HG02981 (cell line): ENCODE measurements around the gene ATP6V1E1.

Experiments
- ATAC-seq: cut with Tn5 transposase; IDR thresholded peaks from one replicate; pipeline ENCODE4 v1.9.1; 2021; ENCODE audit warnings: mild to moderate bottlenecking, moderate library complexity; ENCODE audit not compliant: unreplicated experiment

ATP6V1E1 gene

GRCh38 chr22:17548756-17549035 is 79.9 kb downstream of the ATP6V1E1 start:
- no peak for ATAC-seq

DNA sequence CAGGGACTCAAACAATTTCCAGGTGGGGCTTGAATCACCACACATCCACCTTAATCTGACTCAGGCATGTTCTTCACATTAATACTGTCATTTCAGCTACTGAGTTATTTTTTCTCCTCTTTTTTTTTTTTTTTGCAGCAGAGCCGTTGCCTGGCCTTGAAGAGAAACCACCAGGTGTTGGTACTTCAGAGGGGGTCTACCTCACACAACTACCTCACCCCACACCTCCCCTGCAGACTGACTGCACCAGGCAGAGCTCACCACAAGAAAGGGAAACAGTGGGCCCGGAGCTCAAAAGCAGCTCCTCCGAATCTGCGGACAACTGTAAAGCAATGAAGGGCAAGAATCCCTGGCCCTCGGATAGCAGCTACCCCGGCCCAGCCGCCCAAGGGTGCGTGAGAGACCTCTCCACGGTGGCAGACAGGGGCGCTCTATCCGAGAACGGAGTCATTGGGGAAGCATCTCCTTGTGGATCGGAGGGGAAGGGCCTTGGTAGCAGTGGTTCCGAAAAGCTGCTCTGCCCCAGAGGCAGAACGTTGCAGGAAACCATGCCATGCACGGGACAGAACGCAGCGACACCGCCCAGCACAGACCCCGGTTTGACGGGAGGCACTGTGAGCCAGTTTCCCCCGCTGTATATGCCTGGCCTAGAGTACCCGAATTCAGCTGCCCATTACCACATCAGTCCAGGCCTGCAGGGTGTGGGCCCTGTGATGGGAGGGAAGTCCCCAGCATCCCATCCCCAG is 80.4 kb downstream of the ATP6V1E1 start:
- ATAC-seq, result no peak

DNA sequence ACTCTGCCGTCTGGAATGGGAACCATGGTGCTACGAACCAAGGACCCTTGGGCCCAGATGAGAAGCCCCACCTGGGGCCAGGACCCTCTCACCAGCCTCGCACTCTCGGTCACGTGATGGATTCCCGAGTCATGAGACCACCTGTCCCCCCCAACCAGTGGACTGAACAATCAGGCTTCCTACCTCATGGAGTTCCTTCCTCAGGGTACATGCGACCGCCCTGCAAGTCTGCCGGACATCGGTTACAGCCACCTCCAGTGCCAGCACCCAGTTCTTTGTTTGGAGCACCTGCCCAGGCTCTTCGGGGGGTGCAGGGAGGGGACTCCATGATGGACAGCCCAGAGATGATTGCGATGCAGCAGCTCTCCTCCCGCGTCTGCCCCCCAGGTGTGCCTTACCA is 86.1 kb downstream of the ATP6V1E1 start:
- no peak for ATAC-seq
